ENCODE data around the gene SLC9A3. TPM values are rescaled to one million over a fixed set of nuclear protein-coding genes. Genes with fewer than 3 reads are reported as not detected.

The SLC9A3 gene
- total and polyA plus RNA-seq, 12 donors: 0.53 to 1.5 (median 1.0) TPM

- TF ChIP-seq, protein P1, sequence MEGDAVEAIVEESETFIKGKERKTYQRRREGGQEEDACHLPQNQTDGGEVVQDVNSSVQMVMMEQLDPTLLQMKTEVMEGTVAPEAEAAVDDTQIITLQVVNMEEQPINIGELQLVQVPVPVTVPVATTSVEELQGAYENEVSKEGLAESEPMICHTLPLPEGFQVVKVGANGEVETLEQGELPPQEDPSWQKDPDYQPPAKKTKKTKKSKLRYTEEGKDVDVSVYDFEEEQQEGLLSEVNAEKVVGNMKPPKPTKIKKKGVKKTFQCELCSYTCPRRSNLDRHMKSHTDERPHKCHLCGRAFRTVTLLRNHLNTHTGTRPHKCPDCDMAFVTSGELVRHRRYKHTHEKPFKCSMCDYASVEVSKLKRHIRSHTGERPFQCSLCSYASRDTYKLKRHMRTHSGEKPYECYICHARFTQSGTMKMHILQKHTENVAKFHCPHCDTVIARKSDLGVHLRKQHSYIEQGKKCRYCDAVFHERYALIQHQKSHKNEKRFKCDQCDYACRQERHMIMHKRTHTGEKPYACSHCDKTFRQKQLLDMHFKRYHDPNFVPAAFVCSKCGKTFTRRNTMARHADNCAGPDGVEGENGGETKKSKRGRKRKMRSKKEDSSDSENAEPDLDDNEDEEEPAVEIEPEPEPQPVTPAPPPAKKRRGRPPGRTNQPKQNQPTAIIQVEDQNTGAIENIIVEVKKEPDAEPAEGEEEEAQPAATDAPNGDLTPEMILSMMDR (IDR thresholded peaks at IDR 0.05): no peak
- intact Hi-C loops (cut with DNase I): no loop called here
- no peaks in the 10 kb centered on the region for H3K4me1 ChIP-seq
- H3K36me3 ChIP-seq: peaks cover 0 to 89% (median 27%) of the 10 kb centered on the region in 9 donors
- DNase-seq (peak in 1 of 2 donors; percentile 4), ATAC-seq (no peak)
- H3K9me3 ChIP-seq: no peaks in the 10 kb centered on the region
- WGBS, 2 donors: 82% methylated on average over 7 of the region's 7 CpGs
- no peak overlapping the region for H3K4me3 ChIP-seq
- no peak overlapping the region for H3K27ac ChIP-seq
- H3K27me3 ChIP-seq: no peaks in the 10 kb centered on the region
Observed at GRCh38 chr5:463301-463700, 60.9 kb downstream of the SLC9A3 start.

DNA sequence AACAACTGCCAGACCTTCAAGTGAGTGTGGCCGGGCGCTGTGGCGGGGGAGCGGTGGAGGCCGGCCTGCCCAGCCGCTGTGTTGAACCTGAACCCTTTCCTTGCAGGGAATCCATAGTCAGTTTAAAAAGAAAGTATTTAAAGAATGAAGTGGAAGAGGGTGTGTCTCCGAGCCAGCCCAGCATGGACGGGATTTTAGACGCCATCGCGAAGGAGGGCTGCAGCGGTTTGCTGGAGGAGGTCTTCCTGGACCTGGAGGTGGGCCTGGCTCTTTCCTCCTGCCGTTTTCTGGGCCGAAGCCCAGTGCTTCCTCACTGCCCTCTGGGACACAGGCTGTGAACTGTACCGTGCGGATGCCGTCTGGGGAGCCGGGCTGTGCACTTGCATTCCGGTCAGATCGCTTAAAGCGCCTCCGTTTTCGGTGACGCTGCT lies 62.2 kb downstream of the SLC9A3 start:
- Histone ChIP-seq H3K9me3 (no peaks in the 10 kb centered on the region), H3K36me3 (peaks cover 0 to 100% (median 34%) of the 10 kb centered on the region in 9 donors), H3K4me1 (no peaks in the 10 kb centered on the region), H3K27me3 (no peaks in the 10 kb centered on the region), H3K4me3 (no peak overlapping the region), H3K27ac (no peak overlapping the region)
- intact Hi-C loops (cut with DNase I): no loop called here
- ATAC-seq (no peak), DNase-seq (peak in 1 of 2 donors; percentile 3)
- WGBS, 2 donors: 95 to 96% methylated on average over 24 of the region's 24 CpGs
- TF ChIP-seq, protein P1 (IDR thresholded peaks at IDR 0.05): no peak

DNA sequence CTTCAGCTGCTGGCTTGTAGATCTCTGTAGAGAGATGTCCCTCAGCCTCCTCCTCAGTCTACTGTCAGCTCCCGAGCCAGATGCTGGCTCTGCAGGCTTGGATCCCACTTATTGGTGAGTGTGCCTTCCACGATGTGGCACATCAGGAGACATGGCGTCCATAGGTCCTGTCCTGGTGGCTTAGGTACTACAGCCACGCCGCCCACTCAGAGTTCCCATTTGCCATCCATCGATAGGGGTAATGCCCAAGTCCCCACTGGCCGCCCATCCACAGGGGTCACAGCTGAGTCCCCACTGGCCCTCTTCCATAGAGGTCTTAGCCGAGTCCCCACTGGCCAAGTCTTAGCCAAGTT lies 64.0 kb downstream of the SLC9A3 start:
- intact Hi-C loops (cut with DNase I): no loop called here

DNA sequence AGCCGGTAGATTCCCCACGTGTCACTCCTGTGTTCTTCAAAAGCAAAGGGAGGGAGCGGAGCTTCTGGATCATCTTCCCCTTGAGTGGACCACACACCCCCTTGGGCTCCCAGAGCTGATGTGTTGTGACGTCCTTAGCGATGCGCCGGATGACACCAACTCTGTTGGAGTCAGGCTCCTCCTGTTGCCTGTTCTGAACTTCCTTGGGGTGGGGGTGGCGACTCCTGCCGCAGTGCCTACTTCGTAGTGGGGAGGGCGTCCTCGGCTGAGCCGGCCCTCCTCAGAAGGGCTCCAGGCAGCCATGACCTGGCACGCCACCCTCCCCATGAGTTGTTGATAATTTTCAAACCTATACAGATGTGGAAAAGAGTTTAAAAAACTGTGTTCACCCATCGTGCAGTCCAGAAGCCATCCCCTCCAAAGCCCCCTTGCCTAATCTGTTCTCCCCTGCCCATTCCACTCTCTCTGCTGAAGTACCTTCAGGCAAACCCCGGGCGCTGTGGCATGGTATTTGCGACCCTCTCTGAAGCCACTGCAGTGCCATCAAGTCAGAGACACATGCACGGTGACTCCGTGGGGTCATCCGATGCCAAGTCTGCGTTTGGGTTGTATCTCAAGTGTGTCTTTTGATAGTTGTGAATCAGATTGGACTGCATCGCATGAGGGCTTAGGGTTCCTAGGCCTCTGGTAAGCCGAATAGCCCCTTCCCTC lies 64.5 kb downstream of the SLC9A3 start:
- H3K27me3 ChIP-seq: no peaks in the 10 kb centered on the region
- intact Hi-C loops (cut with DNase I): no loop called here
- H3K4me1 ChIP-seq: no peaks in the 10 kb centered on the region
- no peak overlapping the region for H3K4me3 ChIP-seq
- no peaks in the 10 kb centered on the region for H3K9me3 ChIP-seq
- DNase-seq (peak in 1 of 2 donors; percentile 6), ATAC-seq (no peak)
- no peak overlapping the region for H3K27ac ChIP-seq
- TF ChIP-seq, protein P1 (IDR thresholded peaks at IDR 0.05): no peak
- H3K36me3 ChIP-seq: peaks cover 0 to 100% (median 22%) of the 10 kb centered on the region in 9 donors
- WGBS, 2 donors: 96 to 97% methylated on average over 24 of the region's 24 CpGs

More for the DNA sequence above, 64.0 kb downstream of the SLC9A3 start:
- Histone ChIP-seq H3K27me3 (no peaks in the 10 kb centered on the region), H3K36me3 (peaks cover 0 to 100% (median 28%) of the 10 kb centered on the region in 9 donors), H3K27ac (no peak overlapping the region), H3K4me1 (no peaks in the 10 kb centered on the region), H3K9me3 (no peaks in the 10 kb centered on the region), H3K4me3 (no peak overlapping the region)
- WGBS, 2 donors: 97 to 99% methylated on average over 8 of the region's 8 CpGs
- DNase-seq (no peak), ATAC-seq (no peak)
- TF ChIP-seq, protein P1 (IDR thresholded peaks at IDR 0.05): no peak

Measured in heart right ventricle (tissue), 16 donors.